Measurements from ENCODE around the gene SELENOP. TPM values are rescaled to one million over a fixed set of nuclear protein-coding genes. Genes with fewer than 3 reads are reported as not detected.

SELENOP gene
- total RNA-seq, 1 donor from 2014 or later = 292 TPM

- no peak for ATAC-seq (ENCODE audit: poor library complexity)
- intact Hi-C loops (cut with DNase I) = no loop called here
- DNase-seq = no peak
These were observed 52.2 kb downstream of the SELENOP start for GRCh38 chr5:42759456-42759855.

DNA sequence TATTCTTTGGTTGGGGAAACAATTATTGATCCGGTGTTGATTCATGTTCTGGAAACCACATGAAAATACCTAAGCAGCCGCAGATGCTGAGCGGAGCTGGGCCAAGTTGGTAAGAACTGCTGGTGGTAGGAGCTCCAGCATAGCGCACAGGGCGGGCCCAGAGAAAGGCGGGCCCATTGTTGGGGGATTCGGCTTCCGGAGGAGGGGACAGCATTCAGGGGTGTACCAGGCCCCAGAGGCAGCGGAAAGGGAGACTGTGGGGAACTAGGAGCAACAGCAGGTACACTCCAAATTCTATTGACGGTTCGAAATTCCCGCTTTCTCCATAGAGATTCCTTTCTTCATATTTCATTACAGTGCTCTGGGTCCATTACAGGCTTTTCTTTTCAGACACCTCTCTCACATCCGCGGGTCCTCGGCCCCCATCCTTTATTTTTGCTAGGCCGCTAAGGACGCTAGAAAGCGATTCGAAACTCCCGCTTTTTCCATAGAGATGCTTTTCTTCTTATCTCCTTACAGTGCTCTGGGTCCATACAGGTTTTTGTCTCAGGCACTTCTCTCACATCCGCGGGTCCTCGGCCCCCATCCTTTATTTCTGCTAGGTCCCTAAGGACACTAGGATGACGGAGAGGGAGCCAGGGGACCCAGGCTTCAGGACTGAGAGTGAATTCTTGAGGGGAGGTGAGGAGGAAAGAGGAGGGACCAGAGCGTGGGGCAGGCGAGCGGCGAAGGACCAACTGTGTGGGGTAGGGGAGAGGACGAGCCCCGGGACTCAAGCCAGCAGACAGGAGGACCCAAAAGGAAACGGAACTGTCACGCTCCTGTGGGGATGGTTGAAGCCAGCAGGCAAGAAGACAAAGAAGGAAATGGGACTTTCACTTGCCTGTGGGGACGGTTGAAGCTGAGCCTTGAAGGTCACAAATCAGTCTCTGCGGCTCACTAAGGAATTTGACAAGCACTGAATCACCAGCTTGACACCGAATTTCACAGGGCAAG, 54.8 kb downstream of the SELENOP start, which contains the start of gene CCDC152:
CCDC152 (plus strand) TSS at position 213 of the 996 bp plus-strand sequence. CDS start 2,304 bp downstream, outside the sequence.
- peak; percentile 45 for ATAC-seq (ENCODE audit: poor library complexity)
- intact Hi-C loops (cut with DNase I) = no loop called here
- DNase-seq = peak; percentile 37

DNA sequence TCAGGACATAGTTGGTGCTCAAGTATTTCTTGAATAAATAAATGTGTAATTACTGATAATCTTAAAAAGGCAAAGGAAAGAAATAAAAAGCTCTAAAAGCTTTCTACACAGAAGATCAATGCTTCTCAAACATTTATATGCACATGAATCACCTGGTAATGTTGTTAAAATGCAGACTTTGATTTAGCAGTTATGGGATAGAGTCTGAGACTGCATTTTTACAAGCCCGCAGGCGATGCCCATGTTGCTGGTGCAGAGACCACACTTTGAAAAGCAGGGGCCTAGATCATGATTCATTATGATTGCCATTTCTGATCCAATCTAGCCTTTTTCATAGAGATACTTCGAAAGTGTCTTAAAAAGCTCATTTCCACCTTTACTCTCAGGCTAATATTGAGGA, 58.6 kb downstream of the SELENOP start:
- intact Hi-C loops (cut with DNase I) = no loop called here
- DNase-seq (no peak), ATAC-seq (ENCODE audit: poor library complexity) (no peak)

DNA sequence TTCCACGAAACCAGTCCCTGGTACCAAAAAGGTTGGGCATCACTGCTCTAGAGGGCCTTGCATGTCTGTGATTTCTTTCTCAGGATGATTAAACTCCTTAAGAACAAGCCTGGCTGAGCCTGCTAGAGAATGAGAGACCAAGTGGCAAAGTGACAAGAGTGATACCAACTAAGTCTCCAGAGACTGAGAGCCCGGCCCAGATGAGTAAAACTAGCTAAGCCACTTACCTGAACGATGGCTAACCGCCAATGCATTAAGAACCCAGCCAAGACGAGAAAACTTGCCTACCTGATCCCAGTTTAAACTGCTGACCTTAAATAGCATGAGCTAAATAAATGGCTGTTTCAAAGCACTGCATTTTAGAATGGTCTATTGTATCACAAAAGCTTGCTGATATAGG, 60.6 kb downstream of the SELENOP start:
- ATAC-seq (ENCODE audit: poor library complexity) (no peak), DNase-seq (no peak)
- intact Hi-C loops (cut with DNase I) = no loop called here

- ATAC-seq (ENCODE audit: poor library complexity) = no peak
- DNase-seq = no peak
- intact Hi-C loops (cut with DNase I) = no loop called here
These were observed 61.2 kb downstream of the SELENOP start for GRCh38 chr5:42750507-42750906.

Other genes starting within 250 kb of the SELENOP start
- gene CCDC152, start 55.1 kb downstream of the SELENOP start, total RNA-seq = 0.56 TPM
- 0.94 TPM for gene ANXA2R, start 228.4 kb upstream of the SELENOP start, total RNA-seq

Data from Right ventricle myocardium superior (tissue), 1 donor.